Kidney (tissue), 14 donors: ENCODE results near the gene TAOK3. TPM values are rescaled to one million over a fixed set of nuclear protein-coding genes. Genes with fewer than 3 reads are reported as not detected.

Experiments
- DNase-seq, 5 donors: peaks; one replicate each; pipeline ENCODE4 v3.0.0-alpha.2; 2013 to 2020
- FAIRE-seq: peaks from 2 replicates; lab custom pipeline; 2012; peaks lifted over from hg19 to GRCh38; lab: Jason Lieb, UNC
- H3K27ac ChIP-seq, 2 donors: one replicate each; pipeline ENCODE4 v1.7.0; 2013; ENCODE audit warnings: low read depth in 2 of 2, low read length in 2 of 2, inconsistent platforms in 1 of 2
- H3K27me3 ChIP-seq: one replicate; pipeline ENCODE4 v1.7.1; 2013; ENCODE audit warnings: low read length, inconsistent platforms; ENCODE audit not compliant: control insufficient read depth, insufficient read depth
- H3K36me3 ChIP-seq, 3 donors: one replicate each; pipeline versions ENCODE4 v1.7.0 to v1.7.1; 2013; ENCODE audit warnings: low read length in 3 of 3, control low read depth in 1 of 3, inconsistent platforms in 1 of 3; ENCODE audit not compliant: insufficient read depth in 3 of 3, control insufficient read depth in 2 of 3
- H3K4me1 ChIP-seq, 3 donors: one replicate each; pipeline versions ENCODE4 v1.7.0 to v1.7.1; 2013; ENCODE audit warnings: low read length in 3 of 3, inconsistent platforms in 1 of 3, low read depth in 1 of 3; ENCODE audit not compliant: control insufficient read depth in 2 of 3, insufficient read depth in 2 of 3
- H3K4me3 ChIP-seq, 3 donors: one replicate each; pipeline versions ENCODE4 v1.7.0 to v1.8.1; 2013; ENCODE audit warnings: low read length in 3 of 3, control low read depth in 1 of 3, inconsistent platforms in 1 of 3
- H3K9ac ChIP-seq, 3 donors: one replicate each; pipeline versions ENCODE4 v1.7.0 to v1.7.1; 2013; ENCODE audit warnings: low read length in 3 of 3, control low read depth in 1 of 3, inconsistent platforms in 1 of 3
- H3K9me3 ChIP-seq, 3 donors: one replicate each; pipeline versions ENCODE4 v1.7.0 to v1.7.1; 2013; ENCODE audit warnings: low read length in 3 of 3, control low read depth in 1 of 3, inconsistent platforms in 1 of 3; ENCODE audit not compliant: control insufficient read depth in 2 of 3, insufficient read depth in 1 of 3
- intact Hi-C: fragments of 100-400 bp; cut with DNase I; formaldehyde crosslinking; loops from one replicate; pipeline ENCODE4 v1.11.1; 2022
- polyA plus RNA-seq: library from polyadenylated mRNA; stranded (reverse); fragments of 350-450 nt; fragmentation: Illumina TruSeq; extraction: RNeasy Lipid Tissue Mini Kit (QIAGEN cat#74804); gene quantifications from one replicate; pipeline ENCODE4 v1.2.3, GENCODE V29; 2014; ENCODE audit warnings: low read depth, low replicate concordance; ENCODE audit not compliant: insufficient read depth
- total RNA-seq: library from RNA; stranded (reverse); fragmentation: NEBNext Ultra II Directional; extraction: Animal tissue kit (Norgen Biotek cat#: 25700); gene quantifications from one replicate; pipeline ENCODE4 v1.2.1, GENCODE V29; 2021
- TF ChIP-seq, protein P1 (sequence below): IDR thresholded peaks from 3 replicates; pipeline ENCODE4 v1.5.1; 2012; ENCODE audit warnings: mild to moderate bottlenecking, moderate library complexity, borderline replicate concordance; ENCODE audit not compliant: insufficient read depth; ENCODE audit errors: extremely low read depth
- donor health status: control.
- donor health status: control.
- donor health status: control.
- donor health status: control.
- donor health status: control.
- donor health status: DM: yes; HTN: yes; CAD: no.
- donor health status: Normal renal cell carcinoma (clear cell type).

The TAOK3 gene
- total and polyA plus RNA-seq, 2 donors from 2014 or later = 14.0 to 36.1 TPM

DNA sequence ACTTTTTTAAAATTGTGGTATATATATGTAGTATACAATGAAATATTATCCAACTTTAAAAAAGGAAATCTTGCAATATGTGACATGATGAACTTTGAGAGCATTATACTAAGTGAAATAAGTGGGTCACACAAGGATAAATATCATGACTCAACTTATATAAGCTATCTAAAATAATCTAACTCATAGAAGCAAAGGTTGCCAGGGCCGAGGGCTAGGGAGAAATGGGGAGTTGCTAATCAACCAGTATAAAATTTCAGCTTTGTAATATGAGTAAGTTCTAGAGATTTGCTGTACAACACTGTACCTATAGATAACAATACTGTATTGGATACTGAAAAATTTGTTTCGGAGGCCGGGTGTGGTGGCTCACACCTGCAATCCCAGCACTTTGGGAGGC, 38.5 kb downstream of the TAOK3 start:
- H3K36me3 ChIP-seq = no peaks in the 10 kb centered on the region
- TF ChIP-seq, protein P1, sequence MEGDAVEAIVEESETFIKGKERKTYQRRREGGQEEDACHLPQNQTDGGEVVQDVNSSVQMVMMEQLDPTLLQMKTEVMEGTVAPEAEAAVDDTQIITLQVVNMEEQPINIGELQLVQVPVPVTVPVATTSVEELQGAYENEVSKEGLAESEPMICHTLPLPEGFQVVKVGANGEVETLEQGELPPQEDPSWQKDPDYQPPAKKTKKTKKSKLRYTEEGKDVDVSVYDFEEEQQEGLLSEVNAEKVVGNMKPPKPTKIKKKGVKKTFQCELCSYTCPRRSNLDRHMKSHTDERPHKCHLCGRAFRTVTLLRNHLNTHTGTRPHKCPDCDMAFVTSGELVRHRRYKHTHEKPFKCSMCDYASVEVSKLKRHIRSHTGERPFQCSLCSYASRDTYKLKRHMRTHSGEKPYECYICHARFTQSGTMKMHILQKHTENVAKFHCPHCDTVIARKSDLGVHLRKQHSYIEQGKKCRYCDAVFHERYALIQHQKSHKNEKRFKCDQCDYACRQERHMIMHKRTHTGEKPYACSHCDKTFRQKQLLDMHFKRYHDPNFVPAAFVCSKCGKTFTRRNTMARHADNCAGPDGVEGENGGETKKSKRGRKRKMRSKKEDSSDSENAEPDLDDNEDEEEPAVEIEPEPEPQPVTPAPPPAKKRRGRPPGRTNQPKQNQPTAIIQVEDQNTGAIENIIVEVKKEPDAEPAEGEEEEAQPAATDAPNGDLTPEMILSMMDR = no peak
- intact Hi-C loops = no loop called here
- DNase-seq (no peak), FAIRE-seq (no peak)
- no peak overlapping the region for H3K27ac ChIP-seq
- peaks cover 0 to 4% (median 3%) of the 10 kb centered on the region in 3 donors for H3K4me1 ChIP-seq
- no peak overlapping the region for H3K4me3 ChIP-seq
- no peak overlapping the region for H3K9ac ChIP-seq
- no peaks in the 10 kb centered on the region for H3K9me3 ChIP-seq
- H3K27me3 ChIP-seq = no peaks in the 10 kb centered on the region

DNA sequence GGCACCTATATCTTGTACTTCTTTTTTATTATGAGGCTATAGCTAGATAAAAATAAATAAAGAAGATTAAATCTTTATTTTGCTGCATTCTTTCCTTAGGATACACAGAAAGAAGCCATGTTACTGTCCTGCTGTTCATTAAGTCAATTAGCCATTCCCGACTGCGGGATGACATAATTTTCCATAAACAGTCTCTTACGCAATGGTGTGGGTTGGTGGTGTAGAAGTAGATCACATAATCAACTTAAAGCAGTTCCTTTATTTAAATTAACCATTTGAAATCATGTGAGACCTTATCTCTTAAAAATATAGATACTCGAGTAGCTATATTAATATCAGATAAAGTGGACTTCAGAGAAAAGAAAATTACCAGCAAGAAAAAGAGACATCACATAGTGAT, 40.2 kb downstream of the TAOK3 start:
- no peaks in the 10 kb centered on the region for H3K36me3 ChIP-seq
- H3K27me3 ChIP-seq = no peaks in the 10 kb centered on the region
- TF ChIP-seq, protein P1 = no peak
- no peaks in the 10 kb centered on the region for H3K9me3 ChIP-seq
- peaks cover 0 to 4% (median 3%) of the 10 kb centered on the region in 3 donors for H3K4me1 ChIP-seq
- DNase-seq (no peak), FAIRE-seq (no peak)
- intact Hi-C loops = no loop called here
- no peak overlapping the region for H3K9ac ChIP-seq
- no peak overlapping the region for H3K27ac ChIP-seq
- H3K4me3 ChIP-seq = no peak overlapping the region

DNA sequence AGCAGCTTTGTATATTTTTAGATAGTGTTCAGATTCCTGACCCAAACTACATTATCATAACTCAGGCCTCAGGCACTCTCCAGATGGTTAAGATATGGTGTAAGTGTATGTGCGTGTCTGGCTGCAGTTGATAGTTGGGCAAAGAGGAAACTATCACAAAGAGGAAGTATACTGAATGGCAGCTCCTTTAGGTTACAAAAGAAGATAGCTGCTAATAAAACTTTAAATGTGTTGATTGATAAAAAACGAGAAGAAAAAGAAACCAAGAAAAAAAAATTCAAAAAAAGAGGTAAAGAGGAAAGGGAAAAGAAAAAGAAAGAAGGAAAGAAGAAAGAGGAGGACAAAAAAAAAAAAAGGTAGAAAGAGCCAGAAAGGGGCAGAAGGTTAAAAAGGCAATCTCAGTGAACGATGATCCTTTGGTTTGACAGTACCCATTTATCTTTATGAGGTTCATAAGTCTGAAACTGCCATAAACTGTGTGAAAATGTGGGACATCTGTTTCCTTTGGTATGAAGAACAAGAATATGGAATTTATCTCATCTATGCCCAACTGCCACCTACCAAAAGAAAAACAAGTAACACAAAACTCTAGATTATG, 42.2 kb downstream of the TAOK3 start:
- DNase-seq (peak in 1 of 5 donors; percentile 33), FAIRE-seq (no peak)
- Histone ChIP-seq H3K9ac (no peak overlapping the region), H3K4me3 (no peak overlapping the region), H3K9me3 (no peaks in the 10 kb centered on the region), H3K4me1 (peaks cover 0 to 4% (median 3%) of the 10 kb centered on the region in 3 donors), H3K27me3 (no peaks in the 10 kb centered on the region), H3K27ac (no peak overlapping the region), H3K36me3 (no peaks in the 10 kb centered on the region)
- TF ChIP-seq, protein P1 = no peak
- intact Hi-C loops = no loop called here
